Breast epithelium (tissue), 3 donors: ENCODE data around the gene COLEC11.

Source experiments
- CTCF ChIP-seq, 3 donors: fragments of 450-650 bp; IDR thresholded peaks; one replicate each; pipeline ENCODE4 v1.5.1; 2016 to 2017; ENCODE audit warnings: antibody characterized with exemption in 3 of 3, mild to moderate bottlenecking in 3 of 3, moderate library complexity in 3 of 3
- POLR2A ChIP-seq: fragments of 450-650 bp; IDR thresholded peaks from one replicate; pipeline ENCODE4 v1.6.1; 2016; ENCODE audit warnings: antibody characterized with exemption, mild to moderate bottlenecking, moderate library complexity

GRCh38 chr2:3578987-3579386 is 15.9 kb upstream of the COLEC11 start:
- TF ChIP-seq CTCF (IDR thresholded peaks at IDR 0.05) = no peak
- no peak for TF ChIP-seq POLR2A
